ENCODE results near the gene FASTKD1.
A peak's percentile ranks its signal among the peaks of the same experiment; 100 is the strongest.
"Not testable (repeated sequence)": the region's sequence is repeated elsewhere in the genome, so short reads cannot be mapped to it uniquely, and the experiment has no call there.

The FASTKD1 gene

GRCh38 chr2:169525434-169525833 is 48.2 kb downstream of the FASTKD1 start:
- CTCF ChIA-PET = no interaction called here

GRCh38 chr2:169523681-169524080 is 50.0 kb downstream of the FASTKD1 start:
- Histone ChIP-seq H3K9me3 (ENCODE audit: control extremely low read depth in 1 of 5, control insufficient read depth in 4 of 5, insufficient read depth in 2 of 5, low read depth in 1 of 5, low read length in 4 of 5) (no peaks in the 10 kb centered on the region), H3K36me3 (ENCODE audit: control insufficient read depth in 4 of 4, insufficient read depth in 4 of 4, low read length in 3 of 4) (peaks cover 0 to 9% (median 0%) of the 10 kb centered on the region in 4 experiments), H3K27ac (ENCODE audit: insufficient read depth in 1 of 2, low read depth in 1 of 2, low read length in 2 of 2, poor library complexity in 1 of 2, severe bottlenecking in 2 of 2) (no peak overlapping the region), H3K4me3 (ENCODE audit: control insufficient read depth in 1 of 7, extremely low read depth in 1 of 7, insufficient read depth in 4 of 7, low read depth in 2 of 7, low read length in 6 of 7) (no peak overlapping the region), H3K27me3 (replicated peaks in 2 of 5; ENCODE audit: control insufficient read depth in 4 of 5, insufficient read depth in 5 of 5, low read length in 4 of 5) (no peaks in the 10 kb centered on the region), H3K4me1 (ENCODE audit: control extremely low read depth in 1 of 4, control insufficient read depth in 4 of 4, insufficient read depth in 4 of 4, low read length in 3 of 4) (no peaks in the 10 kb centered on the region)
- no CpG with 5 or more reads among the region's 5 CpGs for WGBS (ENCODE audit: insufficient coverage)
- POLR2A ChIA-PET = interaction anchor here (0.6 kb wide), 1 partner anchor 295 kb away, joined by 3 read pairs; no protein-coding TSS in a partner anchor
- CTCF ChIA-PET = interaction anchor here (2.1 kb wide), 1 partner anchor 266 kb away, joined by 7 read pairs; no protein-coding TSS in a partner anchor
- DNase-seq = no peak

More at GRCh38 chr2:169525434-169525833, 48.2 kb downstream of the FASTKD1 start:
- WGBS (ENCODE audit: insufficient coverage) = no CpG with 5 or more reads among the region's 2 CpGs
- H3K27ac ChIP-seq (ENCODE audit: insufficient read depth in 1 of 2, low read depth in 1 of 2, low read length in 2 of 2, poor library complexity in 1 of 2, severe bottlenecking in 2 of 2) = no peak overlapping the region
- POLR2A ChIA-PET = no interaction called here
- H3K36me3 ChIP-seq (ENCODE audit: control insufficient read depth in 4 of 4, insufficient read depth in 4 of 4, low read length in 3 of 4) = peaks cover 0 to 25% (median 6%) of the 10 kb centered on the region in 4 experiments
- no peaks in the 10 kb centered on the region for H3K9me3 ChIP-seq (ENCODE audit: control extremely low read depth in 1 of 5, control insufficient read depth in 4 of 5, insufficient read depth in 2 of 5, low read depth in 1 of 5, low read length in 4 of 5)
- no peak overlapping the region for H3K4me3 ChIP-seq (ENCODE audit: control insufficient read depth in 1 of 7, extremely low read depth in 1 of 7, insufficient read depth in 4 of 7, low read depth in 2 of 7, low read length in 6 of 7)
- no peak for DNase-seq
- no peaks in the 10 kb centered on the region for H3K27me3 ChIP-seq (replicated peaks in 2 of 5; ENCODE audit: control insufficient read depth in 4 of 5, insufficient read depth in 5 of 5, low read length in 4 of 5)
- no peaks in the 10 kb centered on the region for H3K4me1 ChIP-seq (ENCODE audit: control extremely low read depth in 1 of 4, control insufficient read depth in 4 of 4, insufficient read depth in 4 of 4, low read length in 3 of 4)

GRCh38 chr2:169520896-169521295 is 52.8 kb downstream of the FASTKD1 start:
- POLR2A ChIA-PET = no interaction called here
- no peaks in the 10 kb centered on the region for H3K27me3 ChIP-seq (replicated peaks in 2 of 5; ENCODE audit: control insufficient read depth in 4 of 5, insufficient read depth in 5 of 5, low read length in 4 of 5)
- no peak overlapping the region for H3K4me3 ChIP-seq (ENCODE audit: control insufficient read depth in 1 of 7, extremely low read depth in 1 of 7, insufficient read depth in 4 of 7, low read depth in 2 of 7, low read length in 6 of 7)
- CTCF ChIA-PET = interaction anchor here (0.6 to 1.6 kb wide), 3 partner anchors 10 to 172 kb away, joined by 3 read pairs; no protein-coding TSS in a partner anchor
- H3K9me3 ChIP-seq (ENCODE audit: control extremely low read depth in 1 of 5, control insufficient read depth in 4 of 5, insufficient read depth in 2 of 5, low read depth in 1 of 5, low read length in 4 of 5) = no peaks in the 10 kb centered on the region
- DNase-seq = no peak
- H3K27ac ChIP-seq (ENCODE audit: insufficient read depth in 1 of 2, low read depth in 1 of 2, low read length in 2 of 2, poor library complexity in 1 of 2, severe bottlenecking in 2 of 2) = no peak overlapping the region
- H3K36me3 ChIP-seq (ENCODE audit: control insufficient read depth in 4 of 4, insufficient read depth in 4 of 4, low read length in 3 of 4) = no peaks in the 10 kb centered on the region
- no peaks in the 10 kb centered on the region for H3K4me1 ChIP-seq (ENCODE audit: control extremely low read depth in 1 of 4, control insufficient read depth in 4 of 4, insufficient read depth in 4 of 4, low read length in 3 of 4)

DNA sequence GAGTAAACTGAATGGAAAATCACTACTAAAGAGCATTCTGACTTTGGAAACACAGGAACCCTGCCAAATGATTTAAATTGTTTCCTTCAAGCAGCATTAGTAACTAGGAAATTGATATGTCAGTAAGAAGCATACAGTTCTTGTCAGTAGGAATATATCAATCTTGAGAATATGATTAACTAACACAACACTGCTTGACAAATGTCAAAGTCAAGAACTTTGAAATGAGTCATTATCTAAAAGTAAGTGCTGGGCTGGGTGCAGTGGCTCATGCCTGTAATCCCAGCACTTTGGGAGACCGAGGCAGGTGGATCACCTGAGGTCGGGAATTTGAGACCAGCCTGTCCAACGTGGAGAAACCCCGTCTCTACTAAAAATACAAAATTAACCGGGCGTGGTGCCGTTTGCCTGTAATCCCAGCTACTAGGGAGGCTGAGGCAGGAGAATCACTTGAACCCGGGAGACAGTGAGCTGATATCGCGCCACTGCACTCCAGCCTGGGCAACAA is 57.1 kb downstream of the FASTKD1 start:
- H3K4me3 ChIP-seq (ENCODE audit: control insufficient read depth in 1 of 7, extremely low read depth in 1 of 7, insufficient read depth in 4 of 7, low read depth in 2 of 7, low read length in 6 of 7); POLR2A ChIA-PET; H3K27me3 ChIP-seq (replicated peaks in 2 of 5; ENCODE audit: control insufficient read depth in 4 of 5, insufficient read depth in 5 of 5, low read length in 4 of 5); H3K27ac ChIP-seq (ENCODE audit: insufficient read depth in 1 of 2, low read depth in 1 of 2, low read length in 2 of 2, poor library complexity in 1 of 2, severe bottlenecking in 2 of 2); H3K36me3 ChIP-seq (ENCODE audit: control insufficient read depth in 4 of 4, insufficient read depth in 4 of 4, low read length in 3 of 4); DNase-seq; CTCF ChIA-PET; H3K4me1 ChIP-seq (ENCODE audit: control extremely low read depth in 1 of 4, control insufficient read depth in 4 of 4, insufficient read depth in 4 of 4, low read length in 3 of 4); H3K9me3 ChIP-seq (ENCODE audit: control extremely low read depth in 1 of 5, control insufficient read depth in 4 of 5, insufficient read depth in 2 of 5, low read depth in 1 of 5, low read length in 4 of 5): not testable (repeated sequence)
- WGBS (ENCODE audit: insufficient coverage) = 100% methylated on average over 7 of the region's 10 CpGs

- H3K27ac ChIP-seq (ENCODE audit: insufficient read depth in 1 of 2, low read depth in 1 of 2, low read length in 2 of 2, poor library complexity in 1 of 2, severe bottlenecking in 2 of 2); H3K9me3 ChIP-seq (ENCODE audit: control extremely low read depth in 1 of 5, control insufficient read depth in 4 of 5, insufficient read depth in 2 of 5, low read depth in 1 of 5, low read length in 4 of 5); H3K36me3 ChIP-seq (ENCODE audit: control insufficient read depth in 4 of 4, insufficient read depth in 4 of 4, low read length in 3 of 4); H3K27me3 ChIP-seq (replicated peaks in 2 of 5; ENCODE audit: control insufficient read depth in 4 of 5, insufficient read depth in 5 of 5, low read length in 4 of 5); H3K4me3 ChIP-seq (ENCODE audit: control insufficient read depth in 1 of 7, extremely low read depth in 1 of 7, insufficient read depth in 4 of 7, low read depth in 2 of 7, low read length in 6 of 7); H3K4me1 ChIP-seq (ENCODE audit: control extremely low read depth in 1 of 4, control insufficient read depth in 4 of 4, insufficient read depth in 4 of 4, low read length in 3 of 4); POLR2A ChIA-PET: not testable (repeated sequence)
- peak in 2 of 3 donors; percentile 9 to 25 for DNase-seq
- 100% methylated on average over 1 of the region's 7 CpGs for WGBS (ENCODE audit: insufficient coverage)
- CTCF ChIA-PET = interaction anchor here (1.0 kb wide), 1 partner anchor 17 kb away, joined by 3 read pairs; no protein-coding TSS in a partner anchor
Measured at GRCh38 chr2:169514758-169515157, 58.9 kb downstream of the FASTKD1 start.

DNA sequence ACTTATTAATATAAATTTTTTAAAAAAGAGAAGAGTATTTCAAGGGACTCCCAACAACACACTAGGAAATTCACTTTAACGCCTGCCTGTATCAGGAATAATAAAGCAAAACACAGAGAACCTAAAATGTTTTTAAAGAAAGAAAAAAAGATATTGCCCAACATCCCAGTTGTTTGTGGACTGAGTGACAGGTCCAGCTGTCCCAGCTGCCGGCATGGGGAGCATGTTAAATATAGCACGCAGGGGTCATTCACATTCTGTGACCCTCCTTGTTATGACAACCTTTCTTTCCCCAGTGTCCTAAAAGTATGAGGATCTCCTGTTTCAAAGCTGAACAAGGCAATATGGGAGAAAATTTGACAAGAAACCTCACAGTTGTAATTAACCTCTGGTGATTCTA is 59.7 kb downstream of the FASTKD1 start:
- no peaks in the 10 kb centered on the region for H3K36me3 ChIP-seq (ENCODE audit: control insufficient read depth in 4 of 4, insufficient read depth in 4 of 4, low read length in 3 of 4)
- no peak overlapping the region for H3K4me3 ChIP-seq (ENCODE audit: control insufficient read depth in 1 of 7, extremely low read depth in 1 of 7, insufficient read depth in 4 of 7, low read depth in 2 of 7, low read length in 6 of 7)
- H3K27me3 ChIP-seq (replicated peaks in 2 of 5; ENCODE audit: control insufficient read depth in 4 of 5, insufficient read depth in 5 of 5, low read length in 4 of 5) = no peaks in the 10 kb centered on the region
- H3K9me3 ChIP-seq (ENCODE audit: control extremely low read depth in 1 of 5, control insufficient read depth in 4 of 5, insufficient read depth in 2 of 5, low read depth in 1 of 5, low read length in 4 of 5) = no peaks in the 10 kb centered on the region
- WGBS (ENCODE audit: insufficient coverage) = 95% methylated on average over 2 of the region's 3 CpGs
- ChIA-PET POLR2A (no interaction called here), CTCF (interaction anchor here (1.0 to 1.1 kb wide), 2 partner anchors 18 to 25 kb away, joined by 3 read pairs; no protein-coding TSS in a partner anchor)
- no peak overlapping the region for H3K27ac ChIP-seq (ENCODE audit: insufficient read depth in 1 of 2, low read depth in 1 of 2, low read length in 2 of 2, poor library complexity in 1 of 2, severe bottlenecking in 2 of 2)
- DNase-seq = no peak
- H3K4me1 ChIP-seq (ENCODE audit: control extremely low read depth in 1 of 4, control insufficient read depth in 4 of 4, insufficient read depth in 4 of 4, low read length in 3 of 4) = no peaks in the 10 kb centered on the region

GRCh38 chr2:169513094-169513493 is 60.6 kb downstream of the FASTKD1 start:
- ChIA-PET POLR2A (no interaction called here), CTCF (no interaction called here)
- WGBS (ENCODE audit: insufficient coverage) = no CpG with 5 or more reads among the region's 1 CpG
- H3K9me3 ChIP-seq (ENCODE audit: control extremely low read depth in 1 of 5, control insufficient read depth in 4 of 5, insufficient read depth in 2 of 5, low read depth in 1 of 5, low read length in 4 of 5) = no peaks in the 10 kb centered on the region
- H3K4me1 ChIP-seq (ENCODE audit: control extremely low read depth in 1 of 4, control insufficient read depth in 4 of 4, insufficient read depth in 4 of 4, low read length in 3 of 4) = no peaks in the 10 kb centered on the region
- no peaks in the 10 kb centered on the region for H3K36me3 ChIP-seq (ENCODE audit: control insufficient read depth in 4 of 4, insufficient read depth in 4 of 4, low read length in 3 of 4)
- DNase-seq = no peak
- no peak overlapping the region for H3K27ac ChIP-seq (ENCODE audit: insufficient read depth in 1 of 2, low read depth in 1 of 2, low read length in 2 of 2, poor library complexity in 1 of 2, severe bottlenecking in 2 of 2)
- H3K27me3 ChIP-seq (replicated peaks in 2 of 5; ENCODE audit: control insufficient read depth in 4 of 5, insufficient read depth in 5 of 5, low read length in 4 of 5) = no peaks in the 10 kb centered on the region
- no peak overlapping the region for H3K4me3 ChIP-seq (ENCODE audit: control insufficient read depth in 1 of 7, extremely low read depth in 1 of 7, insufficient read depth in 4 of 7, low read depth in 2 of 7, low read length in 6 of 7)

All from common myeloid progenitor, CD34-positive (primary cell).